GM18873 (cell line): Measurements from ENCODE around the gene RBMY1D.
"Not testable (repeated sequence)": the region's sequence is repeated elsewhere in the genome, so short reads cannot be mapped to it uniquely, and the experiment has no call there.

ENCODE experiments used
- ATAC-seq: cut with Tn5 transposase; IDR thresholded peaks from one replicate; pipeline ENCODE4 v1.9.1; 2021; ENCODE audit warnings: mild to moderate bottlenecking, moderate library complexity, moderate number of reproducible peaks; ENCODE audit not compliant: unreplicated experiment, low FRiP score

The RBMY1D gene

DNA sequence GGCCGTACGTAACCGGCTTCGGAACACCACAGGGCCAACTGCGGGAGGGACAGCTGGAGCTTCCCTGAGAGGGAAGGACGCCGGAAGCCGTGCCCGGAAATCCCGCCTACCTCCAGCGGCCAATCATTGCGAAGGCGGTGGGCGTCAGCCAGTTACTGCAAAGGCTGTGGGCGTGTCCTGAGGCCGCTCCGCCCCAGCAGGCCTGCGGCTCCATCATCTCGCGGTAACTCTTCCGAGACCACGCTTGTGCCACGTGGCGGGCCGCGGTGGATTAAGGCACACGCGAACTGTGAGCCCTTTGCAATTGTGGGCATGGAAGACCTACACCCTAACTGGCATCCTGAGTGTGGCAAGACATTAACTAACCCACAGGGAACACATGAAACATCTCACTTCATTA, at the start of gene RBMY1D:
TSS of gene RBMY1D (minus strand) at position 101 of the 400 bp plus-strand sequence. CDS start 2,013 bp downstream, outside the sequence.
- ATAC-seq: not testable (repeated sequence)

DNA sequence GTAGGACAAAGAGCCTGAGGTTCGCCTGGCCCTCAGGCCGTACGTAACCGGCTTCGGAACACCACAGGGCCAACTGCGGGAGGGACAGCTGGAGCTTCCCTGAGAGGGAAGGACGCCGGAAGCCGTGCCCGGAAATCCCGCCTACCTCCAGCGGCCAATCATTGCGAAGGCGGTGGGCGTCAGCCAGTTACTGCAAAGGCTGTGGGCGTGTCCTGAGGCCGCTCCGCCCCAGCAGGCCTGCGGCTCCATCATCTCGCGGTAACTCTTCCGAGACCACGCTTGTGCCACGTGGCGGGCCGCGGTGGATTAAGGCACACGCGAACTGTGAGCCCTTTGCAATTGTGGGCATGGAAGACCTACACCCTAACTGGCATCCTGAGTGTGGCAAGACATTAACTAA, 23.6 kb upstream of the RBMY1D start, which contains the start of gene RBMY1E:
TSS of gene RBMY1E (minus strand) at position 101 of the 400 bp plus-strand sequence. CDS start 1,978 bp downstream, outside the sequence.
- not testable (repeated sequence) for ATAC-seq

DNA sequence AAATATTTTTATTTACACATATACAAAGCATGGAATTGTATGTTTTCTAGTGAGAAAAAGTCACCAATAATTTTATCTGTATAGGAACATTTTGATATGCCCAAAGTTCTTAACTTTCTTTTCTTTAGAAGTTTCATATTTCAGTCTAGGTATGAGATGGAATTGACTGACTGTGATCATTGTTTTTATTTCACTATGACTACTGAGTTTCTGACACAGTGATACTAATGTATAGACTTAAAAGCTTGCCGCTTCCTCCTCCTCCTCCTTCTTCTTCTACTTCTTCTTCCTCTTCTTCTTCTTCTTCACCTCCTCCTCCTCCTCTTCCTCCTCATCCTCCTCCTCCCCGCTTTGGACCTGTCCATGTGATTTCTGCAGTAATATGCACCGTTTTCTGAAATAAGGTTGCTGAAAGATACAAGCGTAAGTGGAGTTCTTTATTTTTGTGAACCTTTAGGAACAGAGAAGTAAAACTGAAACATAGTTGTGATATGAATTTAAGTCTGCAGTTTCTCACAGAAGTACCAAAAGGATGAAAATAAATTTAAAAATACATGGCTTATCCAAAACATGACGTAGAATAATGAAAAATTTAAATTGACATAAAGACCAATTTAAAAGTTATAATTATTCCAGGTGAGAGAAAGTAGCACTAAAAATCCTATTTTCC, 24.8 kb downstream of the RBMY1D start:
- not testable (repeated sequence) for ATAC-seq

DNA sequence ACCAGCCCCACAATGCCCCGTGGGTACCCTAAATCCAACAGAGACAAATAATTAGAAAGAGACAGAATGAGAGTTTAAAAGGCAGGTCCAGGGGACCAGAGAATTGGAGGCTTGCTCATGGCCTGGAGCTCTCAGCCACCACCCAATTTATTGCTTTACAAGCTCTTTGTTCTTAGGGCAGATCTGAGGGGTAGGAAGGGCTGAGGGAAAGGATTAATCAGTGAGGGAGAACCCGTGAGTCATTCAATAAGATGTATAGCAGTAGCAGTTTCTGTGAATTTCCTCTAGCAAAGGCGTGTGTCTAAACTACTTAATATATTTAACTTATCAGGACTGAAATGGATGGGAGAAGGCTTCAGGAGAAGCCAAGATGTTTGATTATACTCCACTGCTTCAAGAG, 48.8 kb downstream of the RBMY1D start:
- ATAC-seq: no peak

DNA sequence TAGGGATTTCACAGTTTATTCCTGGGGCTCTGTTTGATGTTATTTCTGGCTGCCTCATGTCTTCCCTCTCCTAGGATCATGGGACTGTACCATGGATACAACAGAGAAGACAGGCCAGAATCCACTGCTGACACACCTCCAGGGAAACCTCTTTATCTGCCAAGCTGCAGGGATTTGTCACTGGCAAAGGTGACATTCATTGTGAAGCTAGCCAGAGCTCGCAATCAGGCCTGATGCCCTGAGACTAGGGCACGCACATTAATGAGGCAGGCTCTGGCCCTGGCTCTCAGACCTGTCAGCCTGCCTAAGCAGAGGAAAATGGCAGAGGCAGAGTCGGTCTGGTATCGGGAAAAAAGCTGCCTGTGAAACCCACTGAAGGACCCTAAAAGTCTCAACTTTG, 52.2 kb downstream of the RBMY1D start:
- ATAC-seq: no peak

DNA sequence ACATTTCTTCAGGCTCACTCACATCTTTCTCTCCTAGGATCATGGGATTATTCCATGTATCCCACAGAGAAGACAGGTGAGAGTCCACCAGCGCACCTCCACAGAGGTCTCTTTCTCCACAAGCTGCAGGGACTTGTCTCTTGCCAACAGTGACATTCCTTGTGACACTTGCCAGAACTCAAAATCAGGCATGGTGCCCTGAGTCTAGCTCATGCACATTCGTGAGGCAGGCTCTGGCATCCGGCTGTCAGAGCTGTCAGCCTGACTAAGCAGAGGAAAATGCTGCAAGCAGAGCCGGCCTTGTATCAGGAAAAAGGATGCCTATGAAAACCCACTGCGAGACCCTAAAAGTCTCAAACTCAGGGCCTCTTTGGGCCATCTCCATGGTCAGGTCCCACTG, 54.8 kb downstream of the RBMY1D start:
- no peak for ATAC-seq

DNA sequence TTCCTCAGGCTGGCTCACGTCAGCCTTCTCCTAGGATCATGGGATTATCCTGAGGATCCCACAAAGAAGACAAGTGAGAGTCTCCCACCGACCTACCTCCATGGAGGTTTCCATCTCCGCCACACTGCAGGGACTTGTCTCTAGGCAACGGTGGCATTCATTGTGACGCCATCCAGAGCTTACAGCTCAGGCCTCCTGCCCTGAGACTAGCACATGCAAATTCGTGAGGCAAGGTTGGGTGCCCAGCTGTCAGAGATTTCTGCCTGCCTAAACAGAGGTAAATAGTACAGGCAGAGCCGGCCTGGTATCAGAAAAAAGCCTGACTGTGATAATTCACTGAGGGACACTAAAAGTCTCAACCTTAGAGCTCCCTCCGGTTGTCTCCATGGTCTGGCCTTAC, 58.0 kb downstream of the RBMY1D start:
- ATAC-seq: no peak

DNA sequence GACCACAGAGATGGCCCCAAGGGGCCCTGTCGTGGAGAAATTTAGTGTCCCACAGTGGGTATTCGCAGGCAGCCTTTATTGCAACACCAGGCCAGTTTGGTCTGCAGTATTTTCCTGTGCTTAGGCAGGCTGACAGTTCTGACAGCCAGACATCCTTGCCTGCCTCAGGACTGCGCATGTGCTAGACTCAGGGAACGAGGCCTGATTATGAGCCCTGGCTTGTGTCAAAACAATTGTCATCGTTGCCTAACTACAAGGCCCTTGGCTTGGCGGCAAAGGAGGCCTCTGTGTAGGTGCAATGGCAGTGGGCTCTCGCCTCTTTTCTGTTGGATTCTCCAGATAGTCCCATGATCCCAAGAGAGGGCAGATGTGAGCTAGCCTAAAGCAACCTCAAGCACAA, 59.3 kb downstream of the RBMY1D start:
- no peak for ATAC-seq
